ENCODE data around the gene BMPR1A. TPM values are rescaled to one million over a fixed set of nuclear protein-coding genes. Genes with fewer than 3 reads are reported as not detected.

BMPR1A gene
- total RNA-seq, 1 donor from 2014 or later: 0.51 TPM

DNA sequence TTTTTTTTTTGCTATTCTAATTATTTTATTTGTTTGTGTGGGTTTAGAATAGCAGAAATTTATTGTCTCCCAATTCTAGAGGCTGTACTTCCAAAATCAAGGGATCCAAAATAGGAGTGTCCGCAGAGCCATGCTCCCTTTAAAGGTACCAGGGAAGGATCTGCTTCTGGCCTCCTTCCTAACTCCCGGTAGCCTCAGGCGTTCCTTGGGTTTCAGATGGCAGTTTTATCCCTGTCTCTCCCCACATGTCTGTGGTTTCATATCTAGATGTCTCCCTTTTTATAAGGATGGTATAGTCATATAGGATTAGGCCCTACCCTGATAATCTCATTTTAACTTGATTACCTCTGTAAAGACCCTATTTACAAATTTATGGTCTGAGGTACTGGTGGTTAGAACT, 48.4 kb downstream of the BMPR1A start:
- DNase-seq: no peak

DNA sequence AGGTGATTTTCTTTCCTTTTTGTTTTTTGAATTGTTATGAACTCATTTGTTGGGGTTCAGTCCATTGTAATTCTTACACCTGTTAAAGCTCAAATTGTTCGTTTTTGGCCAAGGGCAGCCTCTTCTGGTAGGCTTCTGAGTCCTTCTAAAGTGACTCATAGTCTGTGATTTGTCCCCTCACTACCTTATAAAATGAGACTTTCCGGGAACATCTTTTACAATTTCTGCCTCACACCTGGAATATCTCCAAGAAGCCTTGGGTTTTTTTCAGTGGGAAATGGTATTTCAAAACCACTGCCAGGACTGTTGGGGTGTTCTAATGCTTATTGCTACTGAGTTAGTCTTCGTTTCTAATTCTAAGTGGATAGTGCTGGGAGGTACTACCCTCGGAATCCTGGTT, 56.7 kb downstream of the BMPR1A start:
- no peak for DNase-seq

DNA sequence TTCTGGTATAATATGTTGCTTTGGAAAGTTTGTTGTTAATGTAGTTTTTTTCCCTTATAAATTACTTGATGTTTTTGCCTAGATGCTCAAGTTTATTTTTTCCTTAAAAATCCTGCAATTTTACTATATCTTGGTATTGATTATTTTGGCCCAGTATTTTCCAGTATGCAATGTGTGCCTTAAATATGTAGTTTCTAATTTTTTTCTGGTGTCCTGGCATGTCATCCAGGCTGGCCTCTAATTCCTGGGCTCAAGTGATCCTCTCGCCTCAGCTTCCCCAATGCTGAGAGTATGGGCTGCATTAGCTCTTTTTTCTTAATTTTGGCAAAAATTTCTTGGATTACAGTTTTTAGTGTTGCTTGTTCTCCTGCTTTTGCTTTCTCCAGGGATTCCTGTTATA, 57.6 kb downstream of the BMPR1A start:
- no peak for DNase-seq

DNA sequence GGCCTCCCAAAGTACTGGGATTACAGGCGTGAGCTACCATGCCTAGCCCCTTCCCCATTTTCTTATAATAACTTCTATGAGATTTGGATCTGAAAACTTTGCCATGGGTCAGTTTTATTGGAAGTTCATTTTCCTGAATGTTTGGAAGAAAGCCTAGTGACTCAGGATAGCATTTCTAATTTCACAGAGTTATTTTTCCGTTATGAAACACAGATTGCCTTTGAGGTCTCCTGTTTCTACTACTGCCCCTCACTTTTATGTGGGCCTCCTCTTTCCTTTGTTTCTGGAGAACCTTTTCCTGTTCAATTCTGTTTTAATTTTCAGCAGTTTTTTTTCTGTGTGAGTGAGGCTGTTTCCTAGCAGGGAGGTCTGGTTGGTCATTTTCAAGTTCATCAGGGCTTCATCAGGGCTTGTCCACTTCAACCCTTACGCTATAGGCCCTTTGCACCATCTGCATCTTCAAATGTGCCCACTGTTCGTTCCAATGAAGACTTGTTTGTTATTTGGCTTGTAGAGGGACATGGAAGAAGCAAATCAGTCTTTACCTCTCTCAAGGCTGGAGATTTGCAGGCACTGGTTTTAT, 58.7 kb downstream of the BMPR1A start:
- DNase-seq: no peak

DNA sequence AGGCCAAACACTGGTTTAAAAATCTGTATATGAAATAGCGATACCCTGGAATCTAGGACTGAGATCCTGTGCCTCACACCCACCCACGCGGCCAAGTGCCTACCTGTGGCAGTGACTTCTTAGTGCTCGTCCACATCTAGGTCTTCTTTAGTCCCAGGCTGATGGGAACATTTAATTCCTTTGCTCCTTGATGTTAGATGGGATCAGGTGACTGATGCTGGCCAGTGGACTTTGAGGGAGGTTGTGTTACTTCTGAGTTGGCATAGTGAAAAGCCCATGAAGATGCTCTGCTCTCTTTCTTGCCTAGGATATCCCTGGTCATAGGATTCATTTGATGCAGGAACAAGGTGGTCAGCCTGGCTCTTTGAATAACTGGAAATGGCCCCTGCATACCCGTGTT, 59.2 kb downstream of the BMPR1A start:
- no peak for DNase-seq

DNA sequence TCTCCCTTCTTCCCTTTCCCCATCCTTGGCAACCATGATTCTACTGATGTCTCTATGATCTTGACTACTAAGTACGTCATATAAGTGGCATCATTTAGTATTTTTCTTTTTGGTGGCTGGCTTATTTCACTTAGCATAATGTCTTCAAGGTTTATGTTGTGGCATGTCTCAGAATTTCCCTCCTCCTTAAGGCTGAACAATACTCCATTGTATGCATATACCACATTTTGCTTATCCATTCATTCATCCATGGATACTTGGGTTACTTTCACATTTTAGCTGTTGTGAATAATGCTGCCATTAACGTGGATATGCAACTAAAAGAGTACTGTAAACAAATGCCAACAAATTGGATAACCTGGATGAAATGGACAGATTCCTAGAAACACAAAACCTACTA, 60.8 kb downstream of the BMPR1A start:
- DNase-seq: no peak

DNA sequence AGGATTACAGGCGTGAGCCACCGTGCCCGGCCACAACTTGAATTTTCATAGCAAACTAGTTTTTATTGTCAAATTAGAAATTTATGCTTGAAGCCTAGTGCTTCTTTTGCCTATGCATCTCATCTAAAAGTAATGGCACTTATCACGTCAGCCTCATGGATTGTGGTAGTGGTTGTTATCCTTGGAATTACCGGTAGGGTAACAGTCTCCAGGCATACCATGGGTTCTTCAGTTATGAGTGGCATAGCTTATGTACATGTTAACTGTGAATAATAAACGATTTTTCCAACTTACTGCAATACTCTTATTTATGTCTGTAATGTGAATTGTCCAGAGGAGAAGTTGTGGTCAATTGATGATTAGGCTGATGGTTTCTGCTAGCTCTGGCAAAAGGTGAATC, 63.1 kb downstream of the BMPR1A start:
- no peak for DNase-seq

DNA sequence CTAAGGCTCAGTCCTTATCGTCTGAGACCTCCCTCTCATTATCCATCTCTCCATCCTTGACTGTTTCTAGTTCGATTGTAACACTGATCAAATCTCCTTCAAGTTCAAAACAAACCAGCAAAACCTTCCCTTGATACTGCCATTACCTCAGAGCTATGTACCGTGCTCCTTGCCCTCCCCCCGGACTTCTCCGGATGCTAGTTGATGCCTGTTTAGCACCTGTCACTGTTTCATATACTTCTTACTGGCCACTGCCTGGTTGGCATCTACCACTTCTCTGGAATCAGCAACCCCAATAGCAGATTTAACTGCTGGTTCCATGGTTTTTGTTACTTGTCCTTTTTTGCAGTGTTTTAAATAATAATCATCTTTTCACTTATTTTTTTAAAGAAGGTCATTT, 64.1 kb downstream of the BMPR1A start:
- DNase-seq: no peak

DNA sequence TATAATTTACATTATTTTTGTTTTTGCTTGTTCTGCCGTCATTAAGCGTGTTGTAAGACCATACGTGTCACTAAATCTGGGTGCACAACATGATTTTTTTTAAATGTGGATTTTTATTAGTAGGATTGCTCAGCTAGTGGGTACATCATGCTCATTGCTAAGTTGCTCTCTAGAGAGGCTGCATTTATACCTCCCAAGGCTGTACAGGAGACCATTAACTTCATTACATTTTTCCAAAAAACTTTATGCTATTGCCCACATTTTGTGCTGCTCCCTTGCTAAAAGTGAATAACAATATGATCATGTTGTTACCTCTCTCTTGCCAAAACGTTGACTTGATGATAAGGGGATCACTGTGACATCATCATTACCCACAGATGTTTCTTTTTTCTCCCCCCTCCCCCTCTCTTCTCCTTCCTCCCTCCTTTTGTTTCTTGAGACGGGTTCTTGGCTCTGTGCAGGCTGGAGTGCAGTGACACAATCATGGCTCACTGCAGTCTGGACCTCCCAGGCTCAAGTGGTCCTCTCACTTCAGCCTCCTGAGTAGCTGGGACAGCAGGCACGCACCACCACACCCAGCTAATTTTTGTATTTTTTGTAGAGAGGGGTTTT, 65.1 kb downstream of the BMPR1A start:
- no peak for DNase-seq

DNA sequence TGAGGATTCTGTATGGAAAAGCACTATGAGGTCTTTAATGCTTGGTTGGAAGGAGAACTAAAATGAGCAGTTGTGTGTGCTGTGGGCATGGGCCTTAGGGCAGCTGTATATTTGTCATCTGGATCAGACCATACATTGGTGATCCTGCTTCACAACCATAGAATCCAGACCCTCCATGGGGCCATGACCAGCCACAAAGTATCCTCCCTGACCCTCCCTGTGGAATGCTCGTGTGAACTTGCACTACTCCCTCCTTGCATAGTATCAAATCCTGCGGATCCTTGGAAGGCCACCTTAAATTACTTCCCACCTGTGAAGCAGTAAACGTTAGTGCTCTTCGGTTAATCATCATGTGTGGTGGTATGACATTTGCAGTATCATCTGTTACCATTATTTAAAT, 67.1 kb downstream of the BMPR1A start:
- no peak for DNase-seq

DNA sequence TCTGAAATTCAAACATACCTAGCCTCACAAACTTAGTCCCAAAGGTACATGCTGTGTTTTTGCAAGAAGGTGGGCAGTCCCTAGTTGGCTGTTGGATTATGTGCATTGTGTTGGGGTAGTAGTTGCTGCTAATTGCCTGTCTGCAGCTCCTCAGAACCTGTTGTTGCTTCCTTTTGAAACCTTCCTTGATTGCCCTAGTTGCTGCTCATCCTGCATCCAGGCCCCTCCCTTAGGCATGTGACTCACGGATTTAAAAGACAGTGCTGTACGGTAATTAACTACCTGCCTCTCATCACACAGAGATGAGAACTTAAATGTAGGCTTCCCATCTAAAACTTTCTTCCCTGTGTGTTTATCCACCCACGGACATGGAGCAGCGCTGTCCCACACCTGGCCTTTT, 67.7 kb downstream of the BMPR1A start:
- DNase-seq: no peak

DNA sequence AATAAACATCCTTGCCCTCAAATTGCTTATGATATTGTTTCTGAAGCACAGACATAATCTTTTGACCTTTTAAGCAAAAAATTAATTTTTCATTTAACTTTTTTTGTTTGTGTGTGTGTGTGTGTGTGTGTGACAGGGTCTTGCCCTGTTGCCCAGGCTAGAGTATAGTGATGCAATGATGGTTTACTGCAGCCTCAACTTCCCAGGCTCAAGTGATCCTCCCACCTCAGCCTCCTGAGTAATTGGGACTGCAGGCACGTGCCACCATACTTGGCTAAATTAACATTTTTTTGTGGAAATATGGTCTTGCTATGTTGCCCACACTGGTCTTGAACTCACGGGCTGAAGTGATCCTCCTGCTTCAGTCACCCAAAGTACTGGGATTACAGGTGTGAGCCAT, 68.9 kb downstream of the BMPR1A start:
- DNase-seq: no peak

DNA sequence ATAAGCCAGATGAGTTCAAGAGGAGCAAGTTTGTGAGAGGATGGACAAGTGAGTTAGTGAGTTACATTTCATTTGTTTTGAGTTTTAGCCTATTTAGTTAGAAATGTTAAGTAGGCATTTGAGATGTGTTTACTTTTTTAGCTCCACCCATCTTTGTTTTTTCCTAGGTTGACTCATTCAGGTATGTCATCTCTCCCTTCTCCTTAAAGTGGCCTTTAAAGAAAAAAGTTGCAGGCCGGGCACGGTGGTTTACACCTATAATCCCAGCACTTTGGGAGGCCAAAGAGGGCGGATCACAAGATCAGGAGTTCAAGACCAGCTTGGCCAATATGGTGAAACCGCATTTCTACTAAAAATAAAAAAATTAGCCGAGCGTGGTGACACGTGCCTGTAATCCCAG, 71.2 kb downstream of the BMPR1A start:
- DNase-seq: no peak

DNA sequence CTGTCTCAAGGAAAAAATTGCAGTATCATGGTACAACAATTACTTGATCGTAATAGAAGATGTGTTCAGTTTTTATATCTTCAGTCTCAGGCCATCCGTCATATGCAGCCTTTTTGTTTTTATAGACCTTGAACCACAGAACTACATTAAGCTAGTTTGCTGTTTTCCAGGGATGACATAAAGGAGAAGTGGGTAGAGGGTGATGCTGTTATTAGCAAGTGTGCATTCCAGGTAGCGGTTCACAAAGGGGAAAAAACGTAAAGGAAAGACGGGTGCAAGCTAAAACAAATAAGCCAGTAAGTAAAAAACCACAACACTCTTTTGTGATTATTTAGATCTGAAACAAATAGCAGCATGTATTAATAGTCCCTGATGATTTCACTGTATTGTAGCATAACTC, 71.7 kb downstream of the BMPR1A start:
- DNase-seq: no peak

DNA sequence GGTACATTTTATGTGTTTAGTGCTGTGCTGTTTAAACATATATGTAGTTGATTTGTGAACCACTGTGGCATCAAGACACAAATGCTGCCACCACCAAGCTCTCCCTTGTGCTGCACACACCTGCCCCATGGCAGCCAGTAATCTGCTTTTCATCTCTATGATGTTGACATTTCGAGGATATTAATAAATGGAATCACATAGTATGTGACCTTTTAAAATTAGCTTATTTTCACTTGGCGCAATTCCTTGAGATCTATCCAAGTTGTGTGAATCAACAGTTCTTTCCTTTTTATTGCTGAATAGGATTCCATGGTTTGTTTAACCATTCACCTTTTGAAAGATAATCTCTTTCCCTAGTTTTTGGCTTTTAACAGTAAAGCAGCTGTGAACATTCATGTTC, 73.1 kb downstream of the BMPR1A start:
- no peak for DNase-seq

DNA sequence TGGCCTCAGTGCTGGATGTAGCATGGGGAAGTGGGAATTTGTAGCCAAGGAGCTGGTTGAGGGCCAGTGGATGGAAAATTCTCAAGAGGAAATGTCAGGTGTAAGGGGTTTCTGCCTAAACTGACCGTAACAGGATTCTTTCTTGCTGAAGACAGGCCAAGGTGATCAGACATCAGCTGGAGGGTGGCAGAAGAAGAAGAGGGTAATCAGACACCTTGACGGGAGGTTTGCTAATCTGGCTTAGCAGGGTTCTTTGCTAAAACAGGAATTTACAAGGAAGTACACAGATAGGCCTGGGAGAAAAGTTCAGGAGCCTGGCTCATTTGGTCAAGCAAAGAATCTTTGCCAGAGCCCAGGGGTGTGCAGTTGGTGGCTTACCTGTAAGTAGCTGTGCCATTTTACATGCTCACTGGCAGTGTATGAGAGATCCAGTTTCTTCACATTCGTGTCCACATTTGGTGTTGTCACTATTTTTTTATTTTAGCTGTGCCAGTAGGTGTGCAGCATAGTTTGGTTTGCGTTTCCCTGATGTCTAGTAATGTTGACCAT, 73.7 kb downstream of the BMPR1A start:
- DNase-seq: no peak

DNA sequence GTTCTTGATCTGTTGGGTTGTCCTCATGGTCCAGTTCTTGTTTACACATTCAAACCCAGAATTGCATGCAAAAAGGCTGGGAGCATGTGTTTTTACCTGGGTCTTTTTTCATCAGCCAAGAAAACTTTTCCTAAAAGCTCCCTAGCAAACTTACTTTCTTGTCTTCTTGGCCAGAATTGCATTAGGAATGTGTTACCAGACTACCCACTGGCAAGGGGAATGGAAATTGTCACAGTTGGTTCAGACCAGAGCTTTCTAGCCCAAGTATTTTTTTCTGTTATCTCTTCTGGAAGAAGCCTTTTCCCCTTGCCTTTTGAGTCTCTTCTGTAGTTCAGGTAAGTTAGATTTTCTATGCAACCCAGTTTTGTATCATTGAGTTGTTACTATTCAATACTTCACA, 77.5 kb downstream of the BMPR1A start:
- no peak for DNase-seq

DNA sequence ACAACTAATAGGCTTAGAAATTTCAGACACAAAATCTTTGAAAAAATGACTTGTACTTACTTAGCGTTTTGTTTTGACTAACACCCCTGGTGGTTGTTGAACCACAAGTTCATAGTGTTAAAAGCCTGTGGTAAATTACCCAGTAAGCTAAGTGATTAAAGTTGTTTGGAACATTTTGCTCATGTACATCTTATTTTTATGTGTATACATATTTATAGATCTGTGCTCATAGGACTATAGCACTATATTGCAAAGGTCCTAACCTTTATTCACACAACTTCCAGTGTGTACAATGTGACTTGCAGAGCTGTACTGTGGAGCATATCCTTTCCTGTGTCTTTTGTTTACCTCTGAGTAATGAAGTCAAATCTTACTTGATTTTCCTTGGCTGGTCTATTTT, 79.6 kb downstream of the BMPR1A start:
- DNase-seq: no peak

DNA sequence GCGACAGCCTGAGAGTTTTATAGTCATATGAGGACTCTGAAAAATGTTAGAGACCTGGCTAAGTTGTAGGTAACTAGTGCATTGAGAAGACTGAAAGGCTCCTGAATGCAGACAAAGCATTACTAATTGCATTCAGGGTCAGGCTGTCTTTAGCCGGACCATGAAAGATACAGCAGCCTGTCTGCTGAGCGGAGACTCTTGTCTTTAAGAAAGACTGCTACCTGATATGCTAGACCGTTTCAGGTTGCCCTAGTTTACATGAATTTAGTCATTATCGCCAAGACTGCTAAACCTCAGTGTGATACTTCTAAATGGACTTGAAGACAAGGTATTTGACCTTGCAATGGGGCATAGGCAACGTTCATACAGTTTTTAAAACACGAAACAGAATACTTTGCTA, 81.2 kb downstream of the BMPR1A start:
- no peak for DNase-seq

DNA sequence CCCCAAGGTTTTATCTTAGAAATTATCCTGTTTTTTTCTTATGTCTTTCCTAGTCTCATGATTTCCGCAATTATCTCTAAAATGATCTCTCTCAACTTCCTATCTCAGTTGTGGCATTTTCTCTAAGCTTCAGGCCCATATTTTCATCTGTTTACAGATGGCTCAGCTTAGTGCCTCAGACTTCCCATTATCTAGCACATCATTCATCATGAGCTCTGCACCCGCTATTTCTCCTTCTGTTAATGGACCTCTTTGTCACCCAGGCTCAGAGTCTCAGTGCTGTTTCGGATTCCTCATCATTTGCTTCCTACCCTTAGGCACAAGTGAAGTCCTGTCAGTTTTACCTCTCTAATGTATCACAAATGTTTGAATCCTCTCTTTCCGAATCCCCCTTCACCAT, 84.1 kb downstream of the BMPR1A start:
- DNase-seq: no peak

DNA sequence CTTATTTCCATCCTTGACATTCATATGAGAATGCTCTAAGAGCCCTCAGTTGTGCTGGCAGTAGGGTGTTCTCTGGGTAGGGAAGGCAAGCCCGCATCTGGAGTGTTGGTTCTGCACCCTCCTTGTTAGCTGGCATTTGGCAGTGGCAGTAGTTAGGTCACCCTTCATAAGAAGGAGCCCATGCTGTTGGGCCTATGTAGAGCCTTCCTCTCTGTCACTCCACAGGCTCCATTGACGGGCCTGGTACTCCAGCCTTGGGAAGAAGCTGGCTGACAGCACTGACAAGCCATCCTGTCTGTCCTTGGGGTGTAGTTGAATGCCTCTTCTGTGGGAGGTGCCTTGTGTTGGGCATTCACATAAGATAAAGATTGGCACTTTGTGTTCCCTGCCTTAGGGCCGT, 89.7 kb downstream of the BMPR1A start:
- DNase-seq: no peak

DNA sequence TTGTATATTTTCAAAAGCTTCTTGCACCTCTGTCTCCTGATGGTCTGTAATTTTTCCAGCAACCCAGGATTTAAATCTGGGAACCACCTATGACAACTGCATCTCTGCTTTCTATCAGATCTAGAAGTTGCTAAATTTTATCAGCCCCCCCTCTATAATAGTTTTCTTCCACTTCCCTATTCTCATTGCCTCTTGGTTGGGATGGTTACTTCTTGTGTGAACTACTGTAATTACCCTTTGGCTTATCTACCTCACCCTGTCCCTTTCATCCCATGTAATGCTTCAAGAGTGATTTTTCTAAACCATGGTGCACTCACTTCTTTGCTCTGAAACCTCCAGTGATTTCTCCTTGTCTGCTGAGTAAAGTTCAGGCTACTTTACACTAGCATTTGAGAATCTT, 92.3 kb downstream of the BMPR1A start:
- no peak for DNase-seq

DNA sequence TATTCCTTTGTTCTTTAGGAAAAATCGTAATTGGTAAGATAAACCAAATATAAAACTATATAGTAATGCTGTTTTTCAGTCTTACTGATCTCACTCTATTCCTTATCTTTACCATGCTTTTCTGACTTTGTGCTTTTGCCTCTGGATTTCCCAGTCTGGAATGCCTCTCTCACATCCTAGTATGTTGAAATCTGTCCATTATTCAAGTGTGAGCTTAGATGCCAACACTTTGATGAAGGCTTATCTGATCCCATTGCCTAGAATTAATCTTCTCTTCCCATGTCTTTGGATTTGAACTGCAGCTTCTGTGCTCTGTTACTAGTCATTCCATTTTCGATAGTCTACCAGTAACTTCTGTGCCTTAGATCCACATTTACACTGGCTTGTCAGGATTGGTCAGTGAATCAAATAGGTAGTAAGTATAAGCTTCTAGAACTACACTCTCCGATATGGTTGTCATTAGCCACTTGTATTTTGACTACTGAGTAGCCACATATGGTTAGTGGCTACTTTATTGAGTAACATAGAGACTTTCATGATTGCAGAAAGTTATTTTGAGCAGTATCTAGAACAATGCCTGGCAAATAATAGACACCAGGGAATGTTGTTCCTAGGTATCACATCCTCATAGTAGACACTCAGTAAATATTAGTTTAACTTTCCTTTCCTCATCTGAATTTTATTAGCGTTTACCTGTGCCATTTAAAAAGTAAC, 92.9 kb downstream of the BMPR1A start:
- no peak for DNase-seq

DNA sequence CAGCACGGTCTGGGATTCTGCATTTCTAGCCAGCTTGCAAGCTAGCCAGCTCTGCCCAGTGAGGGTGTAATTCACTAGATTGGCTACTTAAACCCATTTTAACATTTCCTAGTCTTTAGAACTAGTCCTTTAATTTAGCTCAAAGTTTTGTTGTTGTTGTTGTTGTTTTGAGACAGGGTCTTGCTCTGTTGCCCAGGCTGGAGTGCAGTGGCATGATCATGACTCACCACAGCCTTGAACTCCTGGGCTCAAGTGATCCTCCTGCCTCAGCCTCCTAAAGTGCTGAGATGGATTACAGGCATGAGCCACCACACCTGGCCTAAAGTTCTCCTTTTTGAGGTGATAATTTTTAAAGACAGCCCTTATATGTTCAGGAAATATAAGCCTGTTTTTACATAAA, 94.1 kb downstream of the BMPR1A start:
- no peak for DNase-seq

Measured in dermis blood vessel endothelial cell (primary cell).